PC-9 (cell line): ENCODE measurements around the gene SVEP1. TPM values are rescaled to one million over a fixed set of nuclear protein-coding genes. Genes with fewer than 3 reads are reported as not detected.
A peak's percentile ranks its signal among the peaks of the same experiment; 100 is the strongest.

Source experiments
- BruUV-seq: library from RNA; stranded (reverse); fragments of 400-500 nt; replicated peaks from 2 replicates; lab custom pipeline; 2021; lab: Mats Ljungman, UMichigan
- CTCF ChIA-PET: fragments of 300-600 bp; sonication (Branson Sonifier 250); formaldehyde crosslinking; loops from one replicate; lab custom pipeline; 2022; ENCODE audit warnings: antibody characterized with exemption; lab: Charles Lee
- POLR2A ChIA-PET: fragments of 300-600 bp; sonication (Branson Sonifier 250); formaldehyde crosslinking; loops from one replicate; lab custom pipeline; 2022; ENCODE audit warnings: antibody characterized with exemption; ENCODE audit not compliant: unreplicated experiment; lab: Charles Lee
- DNase-seq, 2 experiments: peaks; one replicate each; pipeline versions ENCODE4 v3.0.0 to v3.0.0-alpha.2; 2015 to 2022; ENCODE audit warnings: mixed read lengths in 1 of 2
- H2AFZ ChIP-seq: fragments of 200-600 bp; sonication (generic); 2 replicates; pipeline ENCODE4 v1.8.1; 2017; ENCODE audit warnings: antibody characterized with exemption
- H3F3A ChIP-seq: fragments of 200-600 bp; sonication (generic); 2 replicates; pipeline ENCODE4 v1.8.1; 2017; ENCODE audit warnings: antibody characterized with exemption, mild to moderate bottlenecking, low read depth; ENCODE audit not compliant: insufficient read depth
- H3K27ac ChIP-seq: fragments of 200-600 bp; sonication (generic); 2 replicates; pipeline ENCODE4 v1.6.1; 2016; ENCODE audit warnings: mixed run types
- H3K27me3 ChIP-seq: fragments of 200-600 bp; sonication (generic); 2 replicates; pipeline ENCODE4 v1.6.1; 2016; ENCODE audit warnings: low read depth, mixed run types; ENCODE audit not compliant: insufficient read depth
- H3K36me3 ChIP-seq: fragments of 200-600 bp; sonication (generic); 2 replicates; pipeline ENCODE4 v1.6.1; 2016; ENCODE audit warnings: low read depth, mixed run types
- H3K4me1 ChIP-seq: fragments of 200-600 bp; sonication (generic); replicated peaks from 2 replicates; pipeline ENCODE4 v1.6.1; 2016; ENCODE audit warnings: mixed run types; ENCODE audit not compliant: insufficient read depth
- H3K4me2 ChIP-seq: fragments of 200-600 bp; sonication (generic); 2 replicates; pipeline ENCODE4 v1.6.1; 2017; ENCODE audit warnings: mixed run types
- H3K4me3 ChIP-seq: fragments of 200-600 bp; sonication (generic); 2 replicates; pipeline ENCODE4 v1.6.1; 2016; ENCODE audit warnings: mixed run types
- H3K79me2 ChIP-seq: fragments of 200-600 bp; sonication (generic); 2 replicates; pipeline ENCODE4 v1.6.1; 2017; ENCODE audit warnings: low read depth, mixed run types
- H3K9me2 ChIP-seq: fragments of 200-600 bp; sonication (generic); 2 replicates; pipeline ENCODE4 v1.8.1; 2017; ENCODE audit warnings: mild to moderate bottlenecking; ENCODE audit not compliant: insufficient read depth
- H3K9me3 ChIP-seq: fragments of 200-600 bp; sonication (generic); 2 replicates; pipeline ENCODE4 v1.8.1; 2016; ENCODE audit warnings: low read depth; ENCODE audit not compliant: insufficient read depth
- H4K20me1 ChIP-seq: fragments of 200-600 bp; sonication (generic); 2 replicates; pipeline ENCODE4 v1.8.1; 2017; ENCODE audit not compliant: insufficient read depth
- CTCF ChIP-seq: fragments of 200-600 bp; sonication (generic); conservative IDR thresholded peaks from 2 replicates; pipeline ENCODE4 v1.6.1; 2017; ENCODE audit warnings: mixed run types, antibody characterized with exemption, mild to moderate bottlenecking, moderate library complexity
- EZH2 ChIP-seq: fragments of 200-600 bp; sonication (generic); IDR thresholded peaks from 2 replicates; pipeline ENCODE4 v1.8.0; 2017; ENCODE audit warnings: antibody characterized with exemption, low read depth
- intact Hi-C: fragments of 100-400 bp; cut with micrococcal nuclease; formaldehyde crosslinking; loops from one replicate; pipeline ENCODE4 v1.10.0; 2022; ENCODE audit not compliant: unreplicated experiment
- total RNA-seq: library from RNA; stranded (reverse); gene quantifications from 2 replicates; pipeline ENCODE4 v1.2.3, GENCODE V29; 2021

Gene SVEP1
- total RNA-seq, 1 experiment from 2014 or later = 3.3 TPM

- H3K27ac ChIP-seq = no peak overlapping the region
- no peak overlapping the region for H3K4me3 ChIP-seq
- no peaks in the 10 kb centered on the region for H3K9me3 ChIP-seq
- no peak overlapping the region for H2AFZ ChIP-seq
- no peaks in the 10 kb centered on the region for H3F3A ChIP-seq
- intact Hi-C loops = loop anchor here (1.0 to 5.0 kb wide), 9 partner anchors 43 to 720 kb away; partner anchors contain the start of gene TXN
- H3K4me2 ChIP-seq = no peak overlapping the region
- H4K20me1 ChIP-seq = no peaks in the 10 kb centered on the region
- H3K36me3 ChIP-seq = no peaks in the 10 kb centered on the region
- no peaks in the 10 kb centered on the region for H3K27me3 ChIP-seq
- no peaks in the 10 kb centered on the region for H3K79me2 ChIP-seq
- no peak for TF ChIP-seq EZH2
- peak; percentile 87 for TF ChIP-seq CTCF
- ChIA-PET CTCF (interaction anchor here (0.6 to 2.0 kb wide), 4 partner anchors 76 to 367 kb away, joined by 3 to 10 read pairs (median 6); partner anchors contain the start of gene TXN), POLR2A (interaction anchor here (0.7 to 1.0 kb wide), 2 partner anchors 367 to 902 kb away, joined by 3 to 21 read pairs; partner anchors contain the start of gene TXN)
- no TSS peak for BruUV-seq
- no peaks in the 10 kb centered on the region for H3K4me1 ChIP-seq
- peak; percentile 48 to 58 for DNase-seq
- no peaks in the 10 kb centered on the region for H3K9me2 ChIP-seq
Measured at GRCh38 chr9:110623462-110624025, 44.0 kb upstream of the SVEP1 start.

GRCh38 chr9:110622368-110622767 is 42.8 kb upstream of the SVEP1 start:
- ChIA-PET POLR2A (no interaction called here), CTCF (interaction anchor here (2.0 kb wide), 1 partner anchor 195 kb away, joined by 10 read pairs; no protein-coding TSS in a partner anchor)
- no peaks in the 10 kb centered on the region for H3K4me1 ChIP-seq
- no peaks in the 10 kb centered on the region for H3K79me2 ChIP-seq
- H3K36me3 ChIP-seq = no peaks in the 10 kb centered on the region
- no peaks in the 10 kb centered on the region for H3K9me3 ChIP-seq
- no TSS peak for BruUV-seq
- H3K27ac ChIP-seq = no peak overlapping the region
- H2AFZ ChIP-seq = no peak overlapping the region
- intact Hi-C loops = loop anchor here (2.0 to 5.0 kb wide), 3 partner anchors 42 to 272 kb away; no protein-coding TSS in a partner anchor
- DNase-seq = no peak
- H3F3A ChIP-seq = no peaks in the 10 kb centered on the region
- no peak overlapping the region for H3K4me2 ChIP-seq
- TF ChIP-seq EZH2 (no peak), CTCF (no peak)
- no peaks in the 10 kb centered on the region for H3K9me2 ChIP-seq
- no peaks in the 10 kb centered on the region for H4K20me1 ChIP-seq
- no peaks in the 10 kb centered on the region for H3K27me3 ChIP-seq
- no peak overlapping the region for H3K4me3 ChIP-seq

- Histone ChIP-seq H2AFZ (no peak overlapping the region), H3K9me2 (no peaks in the 10 kb centered on the region), H3K36me3 (no peaks in the 10 kb centered on the region), H3K79me2 (no peaks in the 10 kb centered on the region), H3F3A (no peaks in the 10 kb centered on the region), H3K27ac (no peak overlapping the region), H3K4me2 (no peak overlapping the region), H3K27me3 (no peaks in the 10 kb centered on the region), H4K20me1 (no peaks in the 10 kb centered on the region), H3K9me3 (no peaks in the 10 kb centered on the region), H3K4me1 (no peaks in the 10 kb centered on the region), H3K4me3 (no peak overlapping the region)
- DNase-seq = no peak
- CTCF ChIA-PET = interaction anchor here (0.6 kb wide), 2 partner anchors 367 to 736 kb away, joined by 3 read pairs; no protein-coding TSS in a partner anchor
- intact Hi-C loops = loop anchor here (5.0 kb wide), 1 partner anchor 73 kb away; no protein-coding TSS in a partner anchor
- TF ChIP-seq EZH2 = no peak
- TF ChIP-seq CTCF = no peak
- POLR2A ChIA-PET = no interaction called here
- BruUV-seq = no TSS peak
Measured at GRCh38 chr9:110620726-110621125, 41.2 kb upstream of the SVEP1 start.
